Suprapubic skin (tissue), 3 donors: ENCODE data around the gene MICAL2.

ENCODE experiments used
- POLR2A ChIP-seq, 2 donors: fragments of 450-650 bp; IDR thresholded peaks; one replicate each; pipeline ENCODE4 v1.6.1; 2017; ENCODE audit warnings: antibody characterized with exemption in 2 of 2, mild to moderate bottlenecking in 2 of 2, moderate library complexity in 2 of 2
- TF ChIP-seq, protein P1 (sequence below), 2 donors: fragments of 200-600 bp in 1 of 2; fragments of 450-650 bp in 1 of 2; sonication (generic) in 1 of 2; IDR thresholded peaks; one replicate each; pipeline ENCODE4 v1.5.1; 2016 to 2019; ENCODE audit warnings: antibody characterized with exemption in 2 of 2, mild to moderate bottlenecking in 1 of 2, moderate library complexity in 1 of 2

DNA sequence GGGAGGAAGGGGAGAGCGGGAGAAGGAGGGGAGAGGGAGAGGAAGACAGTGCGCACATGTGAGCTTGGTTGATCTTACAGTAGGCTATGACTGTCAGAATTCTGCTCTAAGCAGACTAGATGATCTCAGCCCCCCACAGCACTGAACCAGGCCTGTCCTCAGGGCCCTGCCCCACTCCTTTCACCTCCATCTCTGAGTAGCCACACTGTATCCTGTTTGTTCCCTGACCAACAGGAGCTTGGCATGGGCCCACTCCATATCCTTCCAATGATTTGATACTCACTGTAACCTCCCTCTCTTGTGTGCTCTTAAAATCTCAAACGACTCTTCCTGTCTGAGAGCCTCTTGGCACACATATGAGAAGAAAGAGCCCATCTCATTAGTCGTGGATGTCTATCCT, 180.9 kb downstream of the MICAL2 start:
- TF ChIP-seq, protein P1, sequence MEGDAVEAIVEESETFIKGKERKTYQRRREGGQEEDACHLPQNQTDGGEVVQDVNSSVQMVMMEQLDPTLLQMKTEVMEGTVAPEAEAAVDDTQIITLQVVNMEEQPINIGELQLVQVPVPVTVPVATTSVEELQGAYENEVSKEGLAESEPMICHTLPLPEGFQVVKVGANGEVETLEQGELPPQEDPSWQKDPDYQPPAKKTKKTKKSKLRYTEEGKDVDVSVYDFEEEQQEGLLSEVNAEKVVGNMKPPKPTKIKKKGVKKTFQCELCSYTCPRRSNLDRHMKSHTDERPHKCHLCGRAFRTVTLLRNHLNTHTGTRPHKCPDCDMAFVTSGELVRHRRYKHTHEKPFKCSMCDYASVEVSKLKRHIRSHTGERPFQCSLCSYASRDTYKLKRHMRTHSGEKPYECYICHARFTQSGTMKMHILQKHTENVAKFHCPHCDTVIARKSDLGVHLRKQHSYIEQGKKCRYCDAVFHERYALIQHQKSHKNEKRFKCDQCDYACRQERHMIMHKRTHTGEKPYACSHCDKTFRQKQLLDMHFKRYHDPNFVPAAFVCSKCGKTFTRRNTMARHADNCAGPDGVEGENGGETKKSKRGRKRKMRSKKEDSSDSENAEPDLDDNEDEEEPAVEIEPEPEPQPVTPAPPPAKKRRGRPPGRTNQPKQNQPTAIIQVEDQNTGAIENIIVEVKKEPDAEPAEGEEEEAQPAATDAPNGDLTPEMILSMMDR (IDR thresholded peaks at IDR 0.05): no peak
- TF ChIP-seq POLR2A (IDR thresholded peaks at IDR 0.05): no peak
